Left renal cortex interstitium (tissue), 4 donors: ENCODE results near the gene MS4A4E. TPM values are rescaled to one million over a fixed set of nuclear protein-coding genes. Genes with fewer than 3 reads are reported as not detected.
"Not testable (repeated sequence)": the region's sequence is repeated elsewhere in the genome, so short reads cannot be mapped to it uniquely, and the experiment has no call there.

Source experiments
- DNase-seq, 4 donors: peaks; one replicate each; pipeline ENCODE4 v3.0.0-alpha.2; 2013; ENCODE audit warnings: low read depth in 4 of 4, low spot score in 2 of 4, missing footprints in 1 of 4
- polyA plus RNA-seq, 4 donors: library from polyadenylated mRNA; unstranded; fragments of 120-200 nt; gene quantifications; one replicate each; pipeline ENCODE4 v1.2.1, GENCODE V29; 2013; ENCODE audit not compliant: insufficient read length in 4 of 4

MS4A4E gene
- polyA plus RNA-seq = 1 to 10 TPM in 2 of 4 donors, under 1 TPM in 2; 0.92 to 1.4 (median 1.0) TPM

DNA sequence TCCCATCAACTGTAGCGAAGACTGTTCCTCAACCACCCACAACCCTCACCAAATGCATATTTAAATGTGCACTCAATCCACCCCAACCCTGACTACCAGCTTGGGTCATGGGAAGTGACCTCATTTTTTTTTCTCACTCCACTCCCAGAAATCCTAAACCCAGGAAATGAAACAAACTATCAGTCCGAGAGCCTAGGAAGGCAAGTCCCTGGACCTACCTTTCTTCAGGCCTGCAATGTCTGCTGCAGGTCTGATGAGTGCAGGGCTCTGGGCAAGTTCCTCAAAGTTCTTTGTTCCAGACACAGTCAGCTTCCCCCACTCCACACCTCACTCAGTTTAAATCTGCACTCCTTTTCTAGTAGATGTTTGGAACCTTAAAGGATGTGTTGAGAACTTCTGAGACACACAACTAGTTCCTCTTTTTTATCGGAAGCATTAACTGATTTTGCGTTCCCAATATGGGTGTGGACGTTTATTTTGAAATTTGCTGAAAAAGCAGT, at the start of gene MS4A4E:
TSS of gene MS4A4E (minus strand) at position 398 of the 500 bp plus-strand sequence. CDS start 13,082 bp downstream, outside the sequence.
- no peak for DNase-seq

DNA sequence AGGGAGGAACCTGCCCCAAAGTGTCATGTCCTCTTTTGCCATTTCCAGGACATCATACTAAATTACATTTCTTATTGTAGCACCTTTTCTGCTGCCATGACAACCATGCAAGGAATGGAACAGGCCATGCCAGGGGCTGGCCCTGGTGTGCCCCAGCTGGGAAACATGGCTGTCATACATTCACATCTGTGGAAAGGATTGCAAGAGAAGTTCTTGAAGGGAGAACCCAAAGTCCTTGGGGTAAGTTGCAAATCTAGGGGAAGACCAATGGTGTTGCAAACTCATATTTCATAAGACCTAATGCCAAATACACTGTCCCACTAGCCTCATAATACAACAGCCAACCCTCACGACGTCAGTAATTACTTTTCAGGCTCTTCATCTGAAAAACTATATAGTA, 49.2 kb upstream of the MS4A4E start:
- no peak for DNase-seq

DNA sequence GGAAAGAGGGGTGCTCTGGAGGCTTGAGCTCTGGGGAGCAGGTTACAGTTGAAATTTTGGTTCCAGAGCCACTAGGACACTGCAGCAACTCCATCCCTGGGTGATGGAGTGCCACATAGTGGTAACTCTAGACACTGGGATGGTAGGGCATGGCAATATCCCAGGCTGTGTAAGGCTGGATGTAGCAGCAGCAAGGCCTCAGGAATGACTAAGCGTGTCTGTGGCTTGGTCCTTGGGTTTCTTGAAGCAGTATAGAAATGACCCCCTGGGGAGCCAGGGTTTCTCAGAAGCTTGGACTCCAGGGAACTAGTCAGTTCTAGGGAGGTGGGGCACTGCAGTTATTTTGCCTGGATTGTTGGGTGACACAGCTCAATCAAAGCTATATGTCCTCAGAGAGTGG, 45.6 kb upstream of the MS4A4E start:
- DNase-seq = no peak

- DNase-seq = not testable (repeated sequence)
Observed at GRCh38 chr11:60285411-60286126, 42.6 kb upstream of the MS4A4E start.

DNA sequence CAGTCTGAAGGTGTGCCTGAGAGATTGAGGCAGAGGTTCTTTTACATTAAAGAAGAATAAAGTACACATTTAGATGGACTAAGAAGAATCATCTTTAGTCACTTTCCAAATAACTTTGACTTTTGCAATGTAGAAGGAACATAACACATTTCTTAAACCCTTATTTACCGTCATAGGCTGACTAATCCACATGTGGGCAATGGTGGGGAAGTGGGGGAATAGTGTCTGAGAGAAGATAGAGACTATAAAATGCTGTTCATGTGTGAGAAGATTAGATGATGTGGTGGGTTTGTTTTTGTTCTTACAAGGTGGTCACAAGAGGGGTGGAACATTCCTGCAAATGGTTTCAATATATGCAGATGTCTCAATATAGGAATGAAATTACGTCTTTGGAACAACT, 39.3 kb upstream of the MS4A4E start:
- DNase-seq = no peak

DNA sequence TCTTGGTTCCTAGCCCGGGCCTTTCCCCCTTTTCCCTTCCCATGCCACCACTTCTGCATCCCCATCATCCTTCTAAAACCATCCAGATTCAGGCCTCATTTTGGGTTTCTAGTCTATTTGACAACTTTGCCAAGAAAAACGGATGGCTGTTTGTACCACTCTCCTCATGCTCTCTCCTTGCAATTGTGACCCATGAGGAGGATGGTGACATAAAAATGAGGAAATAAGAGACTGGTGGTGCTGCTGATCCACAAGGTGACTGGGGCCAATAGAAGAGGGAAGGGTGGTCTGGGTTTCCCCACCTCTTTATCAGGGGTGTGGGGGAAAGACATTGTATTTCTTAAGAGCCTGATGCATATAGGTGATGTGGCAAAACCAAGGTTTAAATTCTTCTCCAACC, 38.5 kb upstream of the MS4A4E start:
- no peak for DNase-seq

DNA sequence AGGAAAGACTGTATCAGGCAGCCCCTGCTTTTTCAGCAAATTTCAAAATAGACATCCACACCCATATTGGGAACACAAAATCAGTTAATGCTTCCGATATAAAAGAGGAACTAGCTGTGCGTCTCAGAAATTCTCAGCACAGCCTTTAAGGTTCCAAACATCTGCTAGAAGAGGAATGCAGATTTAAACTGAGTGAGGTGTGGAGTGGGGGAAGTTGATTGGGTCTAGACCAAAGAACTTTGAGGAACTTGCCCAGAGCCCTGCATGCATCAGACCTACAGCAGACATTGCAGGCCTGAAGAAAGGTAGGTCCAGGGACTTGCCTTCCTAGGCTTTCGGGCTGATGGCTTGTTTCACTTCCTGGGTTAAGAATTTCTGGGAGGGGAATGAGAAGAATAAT, 37.5 kb upstream of the MS4A4E start, which contains the start of gene MS4A4A:
TSS of gene MS4A4A (plus strand) at position 255 of the 400 bp plus-strand sequence. CDS start at position 265, 10 bp downstream.
- DNase-seq = no peak

DNA sequence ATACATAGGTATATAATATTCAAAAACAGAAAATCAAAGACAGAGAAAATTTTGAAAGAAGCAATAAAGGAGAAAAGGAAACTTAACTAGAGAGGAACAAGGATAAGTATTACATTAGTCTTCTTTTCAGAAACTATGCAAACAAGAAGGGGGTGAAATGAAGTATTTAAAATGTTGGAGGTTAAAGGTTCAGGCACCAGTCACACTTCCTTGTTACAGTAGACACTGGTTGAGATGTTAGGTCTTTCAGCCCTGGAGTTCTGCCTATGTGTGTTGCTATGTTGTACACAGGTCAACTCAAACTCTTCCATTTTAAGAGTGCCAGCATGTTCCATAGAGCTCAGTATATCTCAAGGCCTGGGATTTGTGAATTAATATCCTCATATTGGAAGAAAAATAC, 31.5 kb upstream of the MS4A4E start:
- DNase-seq = no peak

GRCh38 chr11:60265373-60266214, 22.7 kb upstream of the MS4A4E start:
- DNase-seq = peak in 2 of 4 donors; percentile 1 to 4

GRCh38 chr11:60264644-60265043, 21.7 kb upstream of the MS4A4E start:
- no peak for DNase-seq

DNA sequence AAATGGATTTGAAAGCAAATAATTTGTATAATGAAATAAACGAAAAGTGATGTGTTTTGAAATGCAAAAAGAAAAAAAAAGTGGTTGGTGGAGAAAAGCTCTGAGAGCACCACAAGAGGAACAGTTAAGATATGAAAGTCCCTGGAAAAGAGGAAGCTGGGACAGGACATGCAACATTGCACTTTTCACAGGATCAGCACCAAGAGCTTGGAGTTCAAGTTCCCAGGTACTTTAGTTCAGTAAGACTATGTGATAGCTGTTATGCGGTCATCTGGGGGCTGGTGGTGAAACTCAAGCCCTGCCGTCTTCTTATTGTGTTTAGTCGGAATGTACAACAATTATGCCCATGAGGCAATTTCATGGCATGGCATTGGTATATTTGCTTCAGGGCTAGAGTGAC, 20.5 kb upstream of the MS4A4E start:
- DNase-seq = no peak

DNA sequence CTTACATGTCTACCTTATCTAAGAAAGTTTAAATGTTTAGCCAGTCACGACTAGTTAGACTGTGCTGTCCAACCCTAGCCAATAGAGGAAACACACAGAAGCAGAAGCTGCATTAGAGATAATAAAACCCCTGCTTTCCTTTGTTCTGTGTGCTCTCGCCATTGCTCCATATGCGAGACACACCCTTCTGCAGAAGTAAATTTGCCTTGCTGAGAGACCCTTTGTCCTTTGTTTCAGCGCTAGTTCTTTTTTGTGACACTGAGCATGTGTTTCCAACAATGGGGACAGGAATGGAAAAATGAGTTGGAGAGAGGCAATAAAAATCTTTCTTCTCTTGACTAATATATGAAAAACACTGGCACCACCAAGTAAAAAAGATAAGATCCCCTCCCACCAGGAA, 18.1 kb upstream of the MS4A4E start:
- no peak for DNase-seq

GRCh38 chr11:60257956-60258722, 15.2 kb upstream of the MS4A4E start:
- no peak for DNase-seq

- DNase-seq = no peak
Observed at GRCh38 chr11:60252213-60253108, 9.5 kb upstream of the MS4A4E start.

- DNase-seq = peak in 2 of 4 donors; percentile 4 to 13
Observed at GRCh38 chr11:60251485-60252212, 8.7 kb upstream of the MS4A4E start.

GRCh38 chr11:60241786-60242185, 1.2 kb downstream of the MS4A4E start:
- no peak for DNase-seq

DNA sequence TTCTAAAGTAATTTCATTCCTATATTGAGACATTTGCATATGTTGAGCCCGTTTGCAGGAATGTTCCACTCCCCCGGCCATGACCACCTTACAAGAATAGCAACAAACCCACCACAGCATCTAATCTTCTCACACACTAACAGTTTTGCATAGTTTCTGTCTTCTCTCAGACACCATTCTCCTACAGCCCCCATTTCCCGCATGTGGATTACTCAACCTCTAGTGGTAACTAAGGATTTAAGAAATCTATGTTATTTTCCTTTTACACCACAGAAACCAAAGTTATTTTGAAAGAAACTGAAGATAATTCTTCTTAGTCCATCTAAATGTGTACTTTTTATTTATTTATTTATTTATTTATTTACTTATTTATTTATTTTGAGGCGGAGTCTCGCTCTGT, 2.3 kb downstream of the MS4A4E start:
- no peak for DNase-seq

DNA sequence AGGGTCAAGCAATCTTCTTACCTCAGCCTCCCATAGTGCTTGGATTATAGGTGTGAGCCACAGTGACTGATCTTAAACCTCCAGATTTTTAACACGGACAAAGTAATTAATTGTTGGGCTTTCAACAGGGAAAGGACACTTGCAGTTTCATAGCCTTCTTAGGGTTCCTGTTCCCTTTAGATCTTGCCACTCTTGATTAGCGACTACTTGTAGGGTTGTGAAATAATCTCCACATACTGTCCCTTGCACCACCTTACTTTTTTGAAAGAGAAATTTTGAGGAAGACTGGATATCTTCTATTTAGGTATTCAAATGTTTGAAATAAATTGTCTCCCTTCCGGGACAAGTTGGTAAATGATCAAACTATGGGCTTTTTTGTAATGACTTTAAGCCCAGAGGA, 7.6 kb downstream of the MS4A4E start:
- no peak for DNase-seq

GRCh38 chr11:60230681-60231080, 12.3 kb downstream of the MS4A4E start:
- DNase-seq = no peak
